ENCODE measurements around the gene SARM1. TPM values are rescaled to one million over a fixed set of nuclear protein-coding genes. Genes with fewer than 3 reads are reported as not detected.

Gene SARM1
- total and polyA plus RNA-seq, 2 of the 13 experiments (the other 11 are each of a cell fraction or from before 2014, with no cell fraction given): 0.73 to 0.86 TPM

DNA sequence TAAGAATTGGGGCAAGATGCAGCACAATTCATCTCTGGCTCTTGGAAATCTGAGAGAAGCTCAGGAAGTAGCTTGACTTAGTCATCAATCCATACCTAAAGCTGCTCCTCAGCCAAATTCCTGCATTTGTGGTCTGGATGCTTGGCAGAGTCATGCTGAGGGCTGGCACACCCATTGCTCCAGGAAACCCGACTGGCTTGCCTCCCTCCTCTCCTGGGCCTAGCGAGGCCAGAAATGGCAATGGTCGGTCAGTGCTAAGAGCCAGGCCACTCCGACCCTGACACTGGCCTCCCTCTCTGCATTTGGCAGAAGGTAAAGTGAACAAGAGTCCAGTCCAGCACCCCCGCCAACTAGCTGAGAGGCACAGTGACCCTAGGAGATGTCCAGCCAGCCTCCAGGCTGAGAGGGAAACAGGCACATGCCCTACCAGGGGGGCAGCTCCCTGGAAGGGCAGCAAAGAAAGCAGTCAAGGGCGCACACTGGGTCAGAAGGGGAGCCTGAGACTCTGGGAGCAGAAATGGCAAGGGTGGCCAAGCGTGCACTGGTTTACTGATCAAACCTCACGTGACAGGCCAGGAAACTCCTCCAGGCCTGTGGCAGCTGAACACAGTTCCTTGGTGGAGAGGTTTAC, 24.1 kb upstream of the SARM1 start (continued):
- TF ChIP-seq, protein P1, sequence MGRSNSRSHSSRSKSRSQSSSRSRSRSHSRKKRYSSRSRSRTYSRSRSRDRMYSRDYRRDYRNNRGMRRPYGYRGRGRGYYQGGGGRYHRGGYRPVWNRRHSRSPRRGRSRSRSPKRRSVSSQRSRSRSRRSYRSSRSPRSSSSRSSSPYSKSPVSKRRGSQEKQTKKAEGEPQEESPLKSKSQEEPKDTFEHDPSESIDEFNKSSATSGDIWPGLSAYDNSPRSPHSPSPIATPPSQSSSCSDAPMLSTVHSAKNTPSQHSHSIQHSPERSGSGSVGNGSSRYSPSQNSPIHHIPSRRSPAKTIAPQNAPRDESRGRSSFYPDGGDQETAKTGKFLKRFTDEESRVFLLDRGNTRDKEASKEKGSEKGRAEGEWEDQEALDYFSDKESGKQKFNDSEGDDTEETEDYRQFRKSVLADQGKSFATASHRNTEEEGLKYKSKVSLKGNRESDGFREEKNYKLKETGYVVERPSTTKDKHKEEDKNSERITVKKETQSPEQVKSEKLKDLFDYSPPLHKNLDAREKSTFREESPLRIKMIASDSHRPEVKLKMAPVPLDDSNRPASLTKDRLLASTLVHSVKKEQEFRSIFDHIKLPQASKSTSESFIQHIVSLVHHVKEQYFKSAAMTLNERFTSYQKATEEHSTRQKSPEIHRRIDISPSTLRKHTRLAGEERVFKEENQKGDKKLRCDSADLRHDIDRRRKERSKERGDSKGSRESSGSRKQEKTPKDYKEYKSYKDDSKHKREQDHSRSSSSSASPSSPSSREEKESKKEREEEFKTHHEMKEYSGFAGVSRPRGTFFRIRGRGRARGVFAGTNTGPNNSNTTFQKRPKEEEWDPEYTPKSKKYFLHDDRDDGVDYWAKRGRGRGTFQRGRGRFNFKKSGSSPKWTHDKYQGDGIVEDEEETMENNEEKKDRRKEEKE (IDR thresholded peaks at IDR 0.05): no peak
- no peak for TF ChIP-seq CHCHD3 (CRISPR knock-in tag; IDR thresholded peaks at IDR 0.05)
- no peak for TF ChIP-seq CBX5 (CRISPR knock-in tag; IDR thresholded peaks at IDR 0.05; ENCODE audit: borderline replicate concordance)
- no peak for TF ChIP-seq ZSCAN25 (CRISPR knock-in tag; IDR thresholded peaks at IDR 0.05)
- TF ChIP-seq POLR2G (IDR thresholded peaks at IDR 0.05; ENCODE audit: low read depth, low read length): peak; percentile 21; the same call in 1 of the 2 replicates
- no peak for TF ChIP-seq GZF1 (CRISPR knock-in tag; IDR thresholded peaks at IDR 0.05)
- TF ChIP-seq, protein P2, sequence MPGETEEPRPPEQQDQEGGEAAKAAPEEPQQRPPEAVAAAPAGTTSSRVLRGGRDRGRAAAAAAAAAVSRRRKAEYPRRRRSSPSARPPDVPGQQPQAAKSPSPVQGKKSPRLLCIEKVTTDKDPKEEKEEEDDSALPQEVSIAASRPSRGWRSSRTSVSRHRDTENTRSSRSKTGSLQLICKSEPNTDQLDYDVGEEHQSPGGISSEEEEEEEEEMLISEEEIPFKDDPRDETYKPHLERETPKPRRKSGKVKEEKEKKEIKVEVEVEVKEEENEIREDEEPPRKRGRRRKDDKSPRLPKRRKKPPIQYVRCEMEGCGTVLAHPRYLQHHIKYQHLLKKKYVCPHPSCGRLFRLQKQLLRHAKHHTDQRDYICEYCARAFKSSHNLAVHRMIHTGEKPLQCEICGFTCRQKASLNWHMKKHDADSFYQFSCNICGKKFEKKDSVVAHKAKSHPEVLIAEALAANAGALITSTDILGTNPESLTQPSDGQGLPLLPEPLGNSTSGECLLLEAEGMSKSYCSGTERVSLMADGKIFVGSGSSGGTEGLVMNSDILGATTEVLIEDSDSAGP (CRISPR knock-in tag; IDR thresholded peaks at IDR 0.05; ENCODE audit: borderline replicate concordance): peak; percentile 22; the same call in 1 of the 2 replicates
- no peak for TF ChIP-seq ZNF570 (CRISPR knock-in tag; IDR thresholded peaks at IDR 0.05; ENCODE audit: borderline replicate concordance)
- no peak for TF ChIP-seq ZNF296 (CRISPR knock-in tag; conservative IDR thresholded peaks at IDR 0.05)
- TF ChIP-seq CERS6 (CRISPR knock-in tag; IDR thresholded peaks at IDR 0.05): no peak
- TF ChIP-seq ZBTB1 (CRISPR knock-in tag; IDR thresholded peaks at IDR 0.05; ENCODE audit: borderline replicate concordance): no peak
- TF ChIP-seq, protein P3, sequence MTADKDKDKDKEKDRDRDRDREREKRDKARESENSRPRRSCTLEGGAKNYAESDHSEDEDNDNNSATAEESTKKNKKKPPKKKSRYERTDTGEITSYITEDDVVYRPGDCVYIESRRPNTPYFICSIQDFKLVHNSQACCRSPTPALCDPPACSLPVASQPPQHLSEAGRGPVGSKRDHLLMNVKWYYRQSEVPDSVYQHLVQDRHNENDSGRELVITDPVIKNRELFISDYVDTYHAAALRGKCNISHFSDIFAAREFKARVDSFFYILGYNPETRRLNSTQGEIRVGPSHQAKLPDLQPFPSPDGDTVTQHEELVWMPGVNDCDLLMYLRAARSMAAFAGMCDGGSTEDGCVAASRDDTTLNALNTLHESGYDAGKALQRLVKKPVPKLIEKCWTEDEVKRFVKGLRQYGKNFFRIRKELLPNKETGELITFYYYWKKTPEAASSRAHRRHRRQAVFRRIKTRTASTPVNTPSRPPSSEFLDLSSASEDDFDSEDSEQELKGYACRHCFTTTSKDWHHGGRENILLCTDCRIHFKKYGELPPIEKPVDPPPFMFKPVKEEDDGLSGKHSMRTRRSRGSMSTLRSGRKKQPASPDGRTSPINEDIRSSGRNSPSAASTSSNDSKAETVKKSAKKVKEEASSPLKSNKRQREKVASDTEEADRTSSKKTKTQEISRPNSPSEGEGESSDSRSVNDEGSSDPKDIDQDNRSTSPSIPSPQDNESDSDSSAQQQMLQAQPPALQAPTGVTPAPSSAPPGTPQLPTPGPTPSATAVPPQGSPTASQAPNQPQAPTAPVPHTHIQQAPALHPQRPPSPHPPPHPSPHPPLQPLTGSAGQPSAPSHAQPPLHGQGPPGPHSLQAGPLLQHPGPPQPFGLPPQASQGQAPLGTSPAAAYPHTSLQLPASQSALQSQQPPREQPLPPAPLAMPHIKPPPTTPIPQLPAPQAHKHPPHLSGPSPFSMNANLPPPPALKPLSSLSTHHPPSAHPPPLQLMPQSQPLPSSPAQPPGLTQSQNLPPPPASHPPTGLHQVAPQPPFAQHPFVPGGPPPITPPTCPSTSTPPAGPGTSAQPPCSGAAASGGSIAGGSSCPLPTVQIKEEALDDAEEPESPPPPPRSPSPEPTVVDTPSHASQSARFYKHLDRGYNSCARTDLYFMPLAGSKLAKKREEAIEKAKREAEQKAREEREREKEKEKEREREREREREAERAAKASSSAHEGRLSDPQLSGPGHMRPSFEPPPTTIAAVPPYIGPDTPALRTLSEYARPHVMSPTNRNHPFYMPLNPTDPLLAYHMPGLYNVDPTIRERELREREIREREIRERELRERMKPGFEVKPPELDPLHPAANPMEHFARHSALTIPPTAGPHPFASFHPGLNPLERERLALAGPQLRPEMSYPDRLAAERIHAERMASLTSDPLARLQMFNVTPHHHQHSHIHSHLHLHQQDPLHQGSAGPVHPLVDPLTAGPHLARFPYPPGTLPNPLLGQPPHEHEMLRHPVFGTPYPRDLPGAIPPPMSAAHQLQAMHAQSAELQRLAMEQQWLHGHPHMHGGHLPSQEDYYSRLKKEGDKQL (CRISPR knock-in tag; IDR thresholded peaks at IDR 0.05; ENCODE audit: low read depth): no peak
- TF ChIP-seq, protein P4, sequence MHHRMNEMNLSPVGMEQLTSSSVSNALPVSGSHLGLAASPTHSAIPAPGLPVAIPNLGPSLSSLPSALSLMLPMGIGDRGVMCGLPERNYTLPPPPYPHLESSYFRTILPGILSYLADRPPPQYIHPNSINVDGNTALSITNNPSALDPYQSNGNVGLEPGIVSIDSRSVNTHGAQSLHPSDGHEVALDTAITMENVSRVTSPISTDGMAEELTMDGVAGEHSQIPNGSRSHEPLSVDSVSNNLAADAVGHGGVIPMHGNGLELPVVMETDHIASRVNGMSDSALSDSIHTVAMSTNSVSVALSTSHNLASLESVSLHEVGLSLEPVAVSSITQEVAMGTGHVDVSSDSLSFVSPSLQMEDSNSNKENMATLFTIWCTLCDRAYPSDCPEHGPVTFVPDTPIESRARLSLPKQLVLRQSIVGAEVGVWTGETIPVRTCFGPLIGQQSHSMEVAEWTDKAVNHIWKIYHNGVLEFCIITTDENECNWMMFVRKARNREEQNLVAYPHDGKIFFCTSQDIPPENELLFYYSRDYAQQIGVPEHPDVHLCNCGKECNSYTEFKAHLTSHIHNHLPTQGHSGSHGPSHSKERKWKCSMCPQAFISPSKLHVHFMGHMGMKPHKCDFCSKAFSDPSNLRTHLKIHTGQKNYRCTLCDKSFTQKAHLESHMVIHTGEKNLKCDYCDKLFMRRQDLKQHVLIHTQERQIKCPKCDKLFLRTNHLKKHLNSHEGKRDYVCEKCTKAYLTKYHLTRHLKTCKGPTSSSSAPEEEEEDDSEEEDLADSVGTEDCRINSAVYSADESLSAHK (CRISPR knock-in tag; IDR thresholded peaks at IDR 0.05; ENCODE audit: borderline replicate concordance): no peak
- TF ChIP-seq ZNF747 (CRISPR knock-in tag; IDR thresholded peaks at IDR 0.05; ENCODE audit: borderline replicate concordance): peak; percentile 29; the same call in 1 of the 2 replicates
- TF ChIP-seq CCAR2 (optimal IDR thresholded peaks at IDR 0.05; ENCODE audit: low read depth, low read length): no peak
